ENCODE results near the gene CEP350.
A peak's percentile ranks its signal among the peaks of the same experiment; 100 is the strongest.
"Not testable (repeated sequence)": the region's sequence is repeated elsewhere in the genome, so short reads cannot be mapped to it uniquely, and the experiment has no call there.

Gene CEP350

DNA sequence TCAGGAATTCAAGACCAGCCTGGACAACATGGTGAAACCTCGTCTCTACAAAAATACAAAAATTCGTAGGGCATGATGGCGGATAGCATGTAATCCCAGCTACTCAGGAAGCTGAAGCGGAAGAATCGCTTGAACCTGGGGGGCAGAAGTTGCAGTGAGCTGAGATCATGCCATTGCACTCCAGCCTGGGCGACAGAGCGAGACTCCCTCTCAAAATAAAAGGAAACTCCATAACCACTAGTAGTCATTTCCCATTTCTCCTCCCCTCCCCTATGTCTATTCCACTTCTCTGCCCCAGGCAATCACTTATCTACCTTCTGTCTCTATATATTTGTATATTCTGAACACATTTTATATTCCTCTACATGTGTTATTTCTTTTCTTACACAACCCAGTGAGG lies 4.0 kb upstream of the CEP350 start:
- DNase-seq (ENCODE audit: low spot score), result no peak

- DNase-seq (ENCODE audit: low spot score), result no peak
Measured at GRCh38 chr1:179951383-179952144, 3.0 kb upstream of the CEP350 start.

- no peak for DNase-seq (ENCODE audit: low spot score)
Measured at GRCh38 chr1:179952186-179952585, 2.4 kb upstream of the CEP350 start.

- peak; percentile 12 for DNase-seq (ENCODE audit: low spot score)
Measured at GRCh38 chr1:179953974-179954492, 577 bp upstream of the CEP350 start.

GRCh38 chr1:179955287-179955680 lies 674 bp downstream of the CEP350 start:
- DNase-seq (ENCODE audit: low spot score), result no peak

DNA sequence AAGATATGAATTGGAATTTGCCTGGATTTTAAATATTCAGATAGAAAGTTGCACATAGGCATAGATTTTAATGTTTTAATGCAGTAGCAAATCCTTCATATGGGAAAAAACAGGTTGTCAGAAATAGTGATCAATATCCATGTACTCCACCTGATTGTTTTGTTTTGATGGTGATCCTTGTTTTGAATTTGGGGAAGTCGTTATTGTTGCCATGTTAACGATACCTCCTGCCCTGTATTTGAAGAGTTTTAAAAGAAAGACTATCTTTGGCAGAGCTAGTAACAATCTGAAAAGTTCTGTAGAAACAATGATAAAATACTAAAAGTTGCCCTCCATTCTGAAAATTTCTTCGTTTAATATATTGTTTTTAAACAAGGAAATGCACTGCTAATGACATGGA lies 1.1 kb downstream of the CEP350 start:
- DNase-seq (ENCODE audit: low spot score), result no peak

DNA sequence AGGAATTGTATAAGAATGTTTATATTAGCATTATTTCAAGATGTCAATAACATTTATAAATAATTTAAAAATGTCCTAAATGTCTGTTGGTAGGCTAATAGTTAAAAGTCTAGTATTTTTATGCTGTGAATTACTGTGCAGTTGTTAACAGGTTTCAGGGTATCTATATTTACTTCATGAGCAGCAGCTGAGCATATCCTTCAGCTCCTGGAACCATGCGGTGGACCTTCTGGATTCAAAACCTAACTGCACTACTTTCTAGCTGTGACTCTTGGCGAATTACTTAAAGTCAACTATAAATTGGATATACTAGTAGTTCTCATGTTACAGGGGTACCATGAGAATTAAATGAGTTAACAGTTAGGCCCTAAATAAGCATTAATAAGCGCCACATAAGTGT lies 3.7 kb downstream of the CEP350 start:
- DNase-seq (ENCODE audit: low spot score), result no peak

DNA sequence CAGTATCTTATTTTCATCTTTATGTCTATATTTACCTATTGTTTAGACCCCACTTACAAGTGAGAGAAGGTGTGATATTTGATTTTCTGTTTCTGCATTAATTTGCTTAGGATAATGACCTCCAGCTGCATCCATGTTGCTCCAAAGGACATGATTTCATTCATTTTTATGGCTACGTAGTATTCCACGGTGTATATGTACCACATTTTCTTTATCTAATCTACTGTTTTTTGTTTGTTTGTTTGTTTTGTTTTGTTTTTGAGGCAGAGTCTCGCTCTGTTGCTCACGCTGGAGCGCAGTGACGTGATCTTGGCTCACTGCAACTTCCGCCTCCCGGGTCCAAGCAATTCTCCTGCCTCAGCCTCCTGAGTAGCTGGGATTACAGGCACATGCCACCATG lies 7.6 kb downstream of the CEP350 start:
- not testable (repeated sequence) for DNase-seq (ENCODE audit: low spot score)

GRCh38 chr1:179966551-179966950 lies 11.9 kb downstream of the CEP350 start:
- no peak for DNase-seq (ENCODE audit: low spot score)

- DNase-seq (ENCODE audit: low spot score), result no peak
Measured at GRCh38 chr1:179968284-179968993, 13.8 kb downstream of the CEP350 start.

- no peak for DNase-seq (ENCODE audit: low spot score)
Measured at GRCh38 chr1:179968994-179969919, 14.6 kb downstream of the CEP350 start.

DNA sequence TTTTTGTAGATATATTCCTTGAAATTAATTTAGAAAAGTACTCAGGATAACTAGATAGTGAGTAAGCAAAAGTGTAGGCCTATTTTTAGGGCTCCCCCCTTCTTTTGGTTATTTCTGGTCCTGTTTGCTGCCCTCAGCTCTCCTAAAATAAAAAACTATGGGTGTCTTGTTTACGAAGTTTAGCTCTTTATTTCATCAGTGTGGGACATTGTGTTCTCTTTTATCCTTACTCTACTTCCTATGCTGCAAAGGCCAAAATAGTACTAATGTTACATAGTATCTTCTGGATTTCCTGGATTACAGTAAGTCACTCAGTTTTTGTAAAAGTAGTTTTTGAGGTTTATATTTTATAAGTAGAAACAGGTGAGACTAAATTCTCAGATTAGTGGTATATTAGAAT lies 15.4 kb downstream of the CEP350 start:
- no peak for DNase-seq (ENCODE audit: low spot score)

GRCh38 chr1:179971563-179972496 lies 17.2 kb downstream of the CEP350 start:
- no peak for DNase-seq (ENCODE audit: low spot score)

DNA sequence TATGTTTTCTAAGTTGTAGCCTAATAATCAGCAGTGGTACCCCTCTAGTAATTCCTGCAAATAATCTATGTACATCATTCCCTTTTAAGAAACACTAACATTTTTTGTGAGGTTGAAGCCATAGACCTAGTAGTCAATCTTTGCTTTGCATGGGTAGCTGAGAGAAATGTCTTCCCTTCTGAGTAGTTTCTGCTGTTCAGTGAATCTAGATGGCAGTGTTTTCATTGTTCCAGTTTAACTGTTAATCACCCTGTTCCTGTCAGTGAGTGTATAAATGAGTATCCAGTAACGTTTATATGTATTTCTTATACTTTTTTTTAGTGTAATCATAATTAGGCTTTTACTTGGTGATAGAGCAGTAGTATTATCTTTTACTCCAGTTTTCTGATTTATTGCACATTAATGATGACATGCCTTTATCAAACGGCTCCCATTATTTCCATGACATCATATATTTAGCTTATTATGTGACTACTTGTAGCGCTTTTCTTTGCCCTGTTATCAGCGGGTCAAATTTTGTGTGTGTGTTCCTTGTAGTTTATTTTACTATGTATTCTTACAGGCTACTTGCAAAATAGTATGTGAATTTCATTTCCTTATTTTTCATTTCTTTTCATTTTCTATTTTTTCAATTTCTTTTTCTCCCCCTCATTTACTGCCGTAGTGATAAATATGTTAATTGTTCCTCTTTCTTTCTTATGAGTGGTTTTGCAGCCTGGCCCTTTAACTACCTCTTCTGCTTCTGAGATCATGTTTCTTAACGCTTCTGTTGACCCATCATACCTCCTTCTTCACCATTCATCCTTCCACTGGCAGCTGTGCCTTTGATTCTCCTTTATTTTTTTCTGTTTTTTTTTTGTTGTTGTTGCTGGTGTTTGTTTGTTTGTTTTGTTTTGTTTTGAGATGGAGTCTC lies 18.8 kb downstream of the CEP350 start:
- DNase-seq (ENCODE audit: low spot score), result no peak

- no peak for DNase-seq (ENCODE audit: low spot score)
Measured at GRCh38 chr1:179976970-179977651, 22.5 kb downstream of the CEP350 start.

- no peak for DNase-seq (ENCODE audit: low spot score)
Measured at GRCh38 chr1:179978199-179979079, 23.8 kb downstream of the CEP350 start.

- no peak for DNase-seq (ENCODE audit: low spot score)
Measured at GRCh38 chr1:179984101-179984500, 29.5 kb downstream of the CEP350 start.

DNA sequence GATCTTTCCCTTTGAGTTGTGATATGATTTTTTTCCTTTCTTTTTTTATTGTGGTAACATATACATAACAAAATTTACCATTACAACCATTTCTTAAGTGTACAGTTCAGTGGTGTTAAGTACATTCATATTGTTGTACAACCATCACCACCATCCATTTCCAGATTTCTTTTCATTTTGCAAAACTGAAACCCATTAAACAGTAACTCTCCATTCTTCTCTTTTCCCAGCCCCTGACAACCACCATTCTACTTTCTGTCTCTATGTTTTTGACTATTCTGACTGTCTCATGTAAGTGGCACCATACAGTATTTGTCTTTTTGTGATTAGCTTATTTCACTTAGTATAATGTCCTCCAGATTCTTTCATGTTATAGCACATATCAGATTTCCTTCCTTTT lies 30.3 kb downstream of the CEP350 start:
- no peak for DNase-seq (ENCODE audit: low spot score)

DNA sequence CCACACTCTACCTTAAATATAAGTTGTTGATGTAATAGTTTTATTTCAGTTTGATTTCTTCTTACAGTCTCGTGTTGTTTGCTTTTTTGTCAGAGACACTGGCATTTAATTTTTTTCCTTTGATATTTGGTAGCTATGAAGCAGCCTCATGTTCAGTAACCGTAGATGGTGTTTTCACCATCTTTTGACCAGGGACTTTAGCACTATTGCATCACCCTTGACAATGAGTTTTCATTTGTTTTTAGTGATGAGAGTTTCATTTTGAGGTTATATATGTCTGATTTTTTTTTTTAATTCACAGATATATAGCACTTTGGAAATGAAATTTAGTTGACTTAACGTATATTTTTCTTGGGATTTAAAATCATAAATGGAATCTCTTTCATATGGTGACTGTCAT lies 36.2 kb downstream of the CEP350 start:
- DNase-seq (ENCODE audit: low spot score), result no peak
